GM18508 (cell line): ENCODE measurements around the gene BIRC7.

Source experiments
- ATAC-seq: cut with Tn5 transposase; IDR thresholded peaks from one replicate; pipeline ENCODE4 v1.9.1; 2021; ENCODE audit warnings: moderate number of reproducible peaks; ENCODE audit not compliant: insufficient read depth, unreplicated experiment

The BIRC7 gene

GRCh38 chr20:63278661-63279060, 43.0 kb downstream of the BIRC7 start:
- ATAC-seq: no peak

- ATAC-seq: no peak
Observed at GRCh38 chr20:63279931-63280330, 44.2 kb downstream of the BIRC7 start.

- no peak for ATAC-seq
Observed at GRCh38 chr20:63280371-63280770, 44.7 kb downstream of the BIRC7 start.

GRCh38 chr20:63280929-63281545, 45.3 kb downstream of the BIRC7 start:
- no peak for ATAC-seq

- ATAC-seq: no peak
Observed at GRCh38 chr20:63281742-63282665, 46.3 kb downstream of the BIRC7 start.

GRCh38 chr20:63282946-63283345, 47.2 kb downstream of the BIRC7 start:
- no peak for ATAC-seq

- ATAC-seq: no peak
Observed at GRCh38 chr20:63283397-63284082, 47.8 kb downstream of the BIRC7 start.

- no peak for ATAC-seq
Observed at GRCh38 chr20:63284083-63284440, 48.4 kb downstream of the BIRC7 start.

GRCh38 chr20:63284544-63284949, 48.8 kb downstream of the BIRC7 start:
- no peak for ATAC-seq

GRCh38 chr20:63284981-63285524, 49.3 kb downstream of the BIRC7 start:
- ATAC-seq: no peak

GRCh38 chr20:63285636-63286615, 50.2 kb downstream of the BIRC7 start:
- no peak for ATAC-seq

- no peak for ATAC-seq
Observed at GRCh38 chr20:63286781-63287696, 51.3 kb downstream of the BIRC7 start.

- no peak for ATAC-seq
Observed at GRCh38 chr20:63287697-63288580, 52.2 kb downstream of the BIRC7 start.

- ATAC-seq: no peak
Observed at GRCh38 chr20:63288581-63289251, 53.0 kb downstream of the BIRC7 start.

GRCh38 chr20:63289311-63290135, 53.8 kb downstream of the BIRC7 start:
- no peak for ATAC-seq
